ENCODE results near the gene TNRC6A.
"Not testable (repeated sequence)": the region's sequence is repeated elsewhere in the genome, so short reads cannot be mapped to it uniquely, and the experiment has no call there.

Gene TNRC6A

GRCh38 chr16:24841291-24841690 is 111.8 kb downstream of the TNRC6A start:
- no peak for DNase-seq (ENCODE audit: low read depth in 1 of 2, low spot score in 1 of 2)

DNA sequence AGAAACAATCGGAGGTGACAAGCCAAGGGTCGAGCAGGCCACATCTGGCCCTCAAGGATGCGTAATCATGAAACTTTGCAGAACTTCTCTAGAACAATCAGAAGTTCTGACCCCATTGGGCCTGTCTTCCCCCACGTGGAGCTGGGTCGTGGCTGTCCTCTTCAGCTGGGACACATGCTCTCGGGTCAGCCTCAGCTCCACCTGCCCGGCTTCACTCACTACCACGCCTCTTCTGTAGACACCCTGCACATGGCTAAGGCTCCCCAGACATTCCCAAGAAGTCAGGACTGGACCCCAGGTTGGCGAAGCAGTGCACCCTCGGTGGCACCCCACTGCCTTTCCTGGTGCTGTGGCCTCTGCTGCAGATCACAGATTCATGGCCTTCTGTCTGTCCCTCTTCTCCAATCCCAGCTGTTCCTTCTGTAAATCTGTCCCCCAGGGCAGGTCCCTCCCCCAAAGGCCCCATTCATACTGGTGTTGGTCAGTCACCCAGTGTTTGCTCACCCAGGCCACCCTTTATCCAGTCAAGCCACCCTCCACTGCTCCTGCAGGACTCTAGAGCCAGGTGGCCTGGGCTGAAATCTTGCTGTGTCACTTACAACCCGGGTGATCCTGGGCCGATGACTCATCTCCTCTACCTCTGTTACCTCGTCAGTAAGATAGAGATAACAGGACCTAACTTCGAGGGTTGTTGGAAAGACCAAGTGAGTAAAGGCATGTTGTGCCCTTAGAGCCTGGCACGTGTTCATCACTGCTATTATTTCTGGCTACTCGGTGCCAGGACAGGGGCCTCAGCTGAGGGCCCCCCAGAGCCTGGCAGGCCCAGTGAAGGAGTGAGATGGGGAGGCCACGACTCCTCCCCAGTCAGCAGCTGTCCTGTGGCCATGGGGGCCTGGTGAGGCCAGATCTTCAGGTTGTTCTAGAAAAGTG is 114.9 kb downstream of the TNRC6A start:
- no peak for DNase-seq (ENCODE audit: low read depth in 1 of 2, low spot score in 1 of 2)

- not testable (repeated sequence) for DNase-seq (ENCODE audit: low read depth in 1 of 2, low spot score in 1 of 2)
These were observed 115.5 kb downstream of the TNRC6A start for GRCh38 chr16:24845031-24845365.

- no peak for DNase-seq (ENCODE audit: low read depth in 1 of 2, low spot score in 1 of 2)
These were observed 116.5 kb downstream of the TNRC6A start, which contains the start of gene SLC5A11 for GRCh38 chr16:24845726-24846547. TSS of gene SLC5A11 (plus strand) at chr16:24845963. CDS start at chr16:24858644, 12,681 bp downstream.

DNA sequence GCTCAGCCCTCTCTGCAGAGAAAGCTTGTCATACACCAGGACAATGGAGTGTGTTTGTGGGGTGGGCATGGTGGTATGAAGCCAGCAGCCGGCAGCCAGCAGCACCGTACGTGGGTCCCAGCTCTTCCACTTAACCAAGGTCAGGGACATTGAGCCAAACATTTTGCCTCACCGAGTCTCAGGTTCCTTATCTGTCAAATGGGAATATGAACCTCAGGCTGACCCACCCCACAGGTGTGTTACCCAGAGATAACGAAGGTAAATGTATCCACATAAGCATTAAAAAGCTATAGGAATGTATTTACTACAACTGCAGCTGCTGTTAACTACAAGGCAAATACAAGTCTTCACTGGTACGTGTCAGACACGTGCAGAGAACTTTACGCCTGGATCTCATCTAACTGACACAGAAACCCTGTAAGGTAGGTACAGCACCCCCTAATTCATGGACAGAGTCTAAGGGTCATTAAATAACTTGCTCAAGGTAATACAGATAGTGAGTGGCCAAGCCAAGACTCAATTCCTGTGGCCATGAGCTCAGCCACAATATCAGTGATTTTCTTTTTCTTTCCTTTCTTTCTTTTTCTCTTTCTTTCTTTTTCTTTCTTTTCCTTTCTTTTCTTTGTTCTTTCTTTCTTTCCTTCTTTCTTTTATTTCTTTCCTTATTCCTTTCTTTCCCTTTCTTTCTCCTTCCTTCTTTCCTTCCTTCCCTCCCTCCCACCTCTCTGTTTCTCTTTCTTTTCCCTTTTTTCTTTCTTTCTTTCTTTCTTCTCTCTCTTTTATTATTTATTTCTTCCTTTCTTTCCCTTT is 117.3 kb downstream of the TNRC6A start:
- no peak for DNase-seq (ENCODE audit: low read depth in 1 of 2, low spot score in 1 of 2)

- no peak for DNase-seq (ENCODE audit: low read depth in 1 of 2, low spot score in 1 of 2)
These were observed 117.9 kb downstream of the TNRC6A start for GRCh38 chr16:24847358-24847664.

DNA sequence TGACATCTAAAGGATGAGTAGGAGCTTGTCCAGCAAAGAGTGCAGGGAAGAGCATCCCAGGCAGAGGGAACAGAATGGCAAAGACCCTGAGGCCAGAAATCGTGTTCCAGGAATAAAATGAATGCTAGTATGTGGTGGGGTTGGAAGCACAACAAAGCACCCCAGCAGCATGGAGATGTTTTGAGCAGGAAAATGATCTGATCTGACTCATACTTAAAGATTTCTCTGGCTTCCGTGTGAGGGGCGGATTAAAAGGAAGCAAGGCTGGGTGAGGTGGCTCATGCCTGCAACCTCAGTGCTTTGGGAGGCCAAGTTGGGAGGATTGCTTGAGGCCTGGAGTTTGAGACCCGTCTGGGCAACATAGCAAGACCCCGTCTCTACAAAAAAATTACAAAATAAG is 118.6 kb downstream of the TNRC6A start:
- DNase-seq (ENCODE audit: low read depth in 1 of 2, low spot score in 1 of 2), result no peak

- no peak for DNase-seq (ENCODE audit: low read depth in 1 of 2, low spot score in 1 of 2)
These were observed 120.2 kb downstream of the TNRC6A start for GRCh38 chr16:24849641-24850040.

DNA sequence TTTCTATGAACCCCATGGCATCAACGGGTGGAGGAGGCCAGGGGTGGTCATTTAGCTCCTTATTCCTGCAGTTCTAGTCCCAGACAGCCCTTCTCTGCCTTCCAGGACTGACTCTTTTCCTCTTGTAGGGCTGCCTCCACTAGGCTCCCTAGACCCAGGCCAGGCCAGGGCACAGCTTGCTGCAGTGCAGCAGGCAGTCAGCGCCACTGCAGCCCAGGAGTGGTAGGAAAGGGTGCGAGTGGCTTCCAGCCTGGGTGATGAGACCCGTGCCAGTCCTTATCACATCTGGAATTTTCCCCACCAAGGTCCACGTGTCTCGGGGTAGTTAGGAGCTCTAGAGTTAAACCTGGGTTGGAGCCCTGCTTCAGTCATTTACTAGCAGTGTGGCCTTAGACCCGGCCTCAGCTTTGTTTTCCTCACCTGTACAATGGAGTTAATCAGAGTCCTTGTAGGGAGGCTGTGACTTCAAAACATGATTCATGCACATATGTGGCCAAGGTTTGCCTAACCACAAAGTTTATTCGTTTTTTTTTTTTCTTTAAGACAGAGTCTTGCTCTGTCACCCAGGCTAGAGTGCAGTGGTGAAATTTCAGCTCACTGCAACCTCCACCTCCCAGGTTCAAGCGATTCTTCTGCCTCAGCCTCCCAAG is 121.0 kb downstream of the TNRC6A start:
- DNase-seq (ENCODE audit: low read depth in 1 of 2, low spot score in 1 of 2), result no peak

DNA sequence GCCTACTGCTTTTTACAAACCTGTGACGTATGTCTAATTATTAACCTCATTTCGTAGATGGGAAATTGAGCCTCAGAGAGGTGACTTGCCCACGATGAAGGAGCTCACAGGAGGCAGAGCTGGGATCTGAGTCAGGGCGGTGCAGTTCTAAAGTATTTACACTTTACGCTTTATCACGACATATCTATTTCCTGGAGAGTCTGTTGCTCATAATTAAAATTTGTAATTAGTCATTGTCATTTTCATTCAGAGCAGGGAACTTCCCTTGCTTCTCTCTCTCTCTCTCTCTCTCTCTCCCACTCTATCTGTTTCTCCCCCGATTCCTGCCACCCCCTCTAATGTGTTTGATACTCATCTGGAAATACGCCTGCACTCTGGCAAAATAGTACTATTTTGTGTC is 122.2 kb downstream of the TNRC6A start:
- no peak for DNase-seq (ENCODE audit: low read depth in 1 of 2, low spot score in 1 of 2)

DNA sequence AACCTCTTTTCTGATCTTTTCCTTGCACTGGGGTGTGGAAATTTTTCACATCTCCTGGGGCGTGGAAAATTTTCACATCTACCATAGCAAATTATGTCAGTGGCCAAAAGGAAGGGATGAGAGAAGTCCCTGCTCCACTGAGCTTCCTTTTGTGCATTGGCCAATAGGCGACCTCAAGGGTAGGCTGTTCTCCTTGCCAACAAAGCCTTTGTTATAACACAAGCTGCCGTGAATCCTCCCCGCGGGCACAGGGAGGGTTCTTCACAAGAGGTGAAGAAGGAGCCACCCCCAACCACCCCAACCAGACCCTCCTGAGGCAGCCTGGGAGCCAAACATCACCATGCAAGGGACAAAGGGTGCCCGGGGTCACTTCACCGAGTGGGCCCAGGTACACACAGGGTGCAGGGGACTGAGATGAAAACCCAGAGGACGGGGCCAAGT is 122.8 kb downstream of the TNRC6A start:
- DNase-seq (ENCODE audit: low read depth in 1 of 2, low spot score in 1 of 2), result no peak

DNA sequence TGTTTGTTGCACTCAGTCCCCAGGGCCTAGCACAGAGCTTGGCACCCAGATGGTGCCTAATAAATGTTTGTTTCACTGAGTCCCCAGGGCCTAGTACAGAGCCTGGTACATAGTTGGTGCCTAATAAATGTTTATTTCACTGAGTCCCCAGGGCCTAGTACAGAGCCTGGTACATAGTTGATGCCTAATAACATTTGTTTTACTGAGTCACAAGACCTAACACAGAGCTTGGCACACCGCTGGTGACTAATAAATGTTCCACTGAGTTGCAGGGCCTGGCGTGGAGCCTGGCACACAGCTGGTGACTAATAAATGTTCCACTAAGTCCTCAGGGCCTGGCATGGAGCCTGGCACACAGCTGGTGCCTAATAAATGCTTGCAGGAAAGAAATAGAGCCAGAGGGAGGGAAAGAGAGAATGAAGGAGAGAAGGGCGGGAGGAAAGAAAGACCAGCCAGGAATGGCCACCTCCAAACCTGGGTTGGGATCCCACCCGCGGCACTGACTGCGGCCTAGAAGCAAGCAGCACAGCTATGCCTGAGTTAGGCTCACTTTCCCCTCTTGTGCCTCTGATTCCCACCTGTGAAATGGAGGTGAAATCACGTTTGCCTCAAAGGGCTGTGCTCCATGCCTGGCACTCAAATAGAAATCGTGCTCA is 123.8 kb downstream of the TNRC6A start:
- no peak for DNase-seq (ENCODE audit: low read depth in 1 of 2, low spot score in 1 of 2)

GRCh38 chr16:24853830-24854229 is 124.4 kb downstream of the TNRC6A start:
- no peak for DNase-seq (ENCODE audit: low read depth in 1 of 2, low spot score in 1 of 2)

GRCh38 chr16:24854607-24855171 is 125.2 kb downstream of the TNRC6A start:
- DNase-seq (ENCODE audit: low read depth in 1 of 2, low spot score in 1 of 2), result no peak

GRCh38 chr16:24855678-24856077 is 126.2 kb downstream of the TNRC6A start:
- no peak for DNase-seq (ENCODE audit: low read depth in 1 of 2, low spot score in 1 of 2)

- not testable (repeated sequence) for DNase-seq (ENCODE audit: low read depth in 1 of 2, low spot score in 1 of 2)
These were observed 127.4 kb downstream of the TNRC6A start for GRCh38 chr16:24856871-24857270.

DNA sequence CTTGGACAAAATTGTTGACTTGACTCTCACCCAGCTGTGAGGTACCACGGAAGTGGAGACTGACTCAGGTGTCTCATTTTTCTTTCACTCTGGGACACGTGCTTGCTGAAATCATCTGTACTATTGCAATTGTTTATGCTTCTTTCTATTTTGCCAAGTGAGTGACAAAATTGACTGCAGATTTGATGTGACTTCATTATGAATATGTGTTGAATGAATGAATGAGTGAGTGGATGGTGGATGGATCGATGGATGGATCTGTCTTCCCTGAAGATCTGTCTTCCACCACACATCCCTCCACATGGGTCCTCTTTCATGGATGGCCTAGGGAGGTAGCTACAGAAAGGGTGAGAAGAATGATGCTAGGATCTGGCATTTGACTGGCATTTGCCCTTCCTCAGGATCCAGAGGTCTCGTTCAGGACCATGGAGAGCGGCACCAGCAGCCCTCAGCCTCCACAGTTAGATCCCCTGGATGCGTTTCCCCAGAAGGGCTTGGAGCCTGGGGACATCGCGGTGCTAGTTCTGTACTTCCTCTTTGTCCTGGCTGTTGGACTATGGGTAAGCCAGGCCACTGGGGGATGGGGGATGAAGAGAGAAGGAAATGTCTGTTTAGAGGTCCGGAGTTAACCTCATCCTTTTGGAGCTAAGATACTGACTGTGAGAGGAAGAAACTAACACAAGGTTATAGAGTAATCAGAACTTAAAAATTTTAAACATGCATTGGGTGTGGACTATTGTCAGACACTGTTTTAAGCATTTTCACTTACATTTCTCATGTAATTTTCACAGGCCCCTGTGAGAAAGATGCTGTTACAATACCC is 129.0 kb downstream of the TNRC6A start:
- DNase-seq (ENCODE audit: low read depth in 1 of 2, low spot score in 1 of 2), result peak in 1 of 2 donors; percentile 8

GRCh38 chr16:24861461-24861860 is 132.0 kb downstream of the TNRC6A start:
- DNase-seq (ENCODE audit: low read depth in 1 of 2, low spot score in 1 of 2), result no peak

Data from stimulated activated CD4-positive, alpha-beta T cell treated with anti-CD3 and anti-CD28 coated beads, Interleukin-15, amount 100 ng/mL, for 1 hour (primary cell).